ENCODE results near the gene CSE1L. TPM values are rescaled to one million over a fixed set of nuclear protein-coding genes. Genes with fewer than 3 reads are reported as not detected.
"Not testable (repeated sequence)": the region's sequence is repeated elsewhere in the genome, so short reads cannot be mapped to it uniquely, and the experiment has no call there.

CSE1L gene
- total RNA-seq, 1 donor from 2014 or later, result 40.7 TPM

DNA sequence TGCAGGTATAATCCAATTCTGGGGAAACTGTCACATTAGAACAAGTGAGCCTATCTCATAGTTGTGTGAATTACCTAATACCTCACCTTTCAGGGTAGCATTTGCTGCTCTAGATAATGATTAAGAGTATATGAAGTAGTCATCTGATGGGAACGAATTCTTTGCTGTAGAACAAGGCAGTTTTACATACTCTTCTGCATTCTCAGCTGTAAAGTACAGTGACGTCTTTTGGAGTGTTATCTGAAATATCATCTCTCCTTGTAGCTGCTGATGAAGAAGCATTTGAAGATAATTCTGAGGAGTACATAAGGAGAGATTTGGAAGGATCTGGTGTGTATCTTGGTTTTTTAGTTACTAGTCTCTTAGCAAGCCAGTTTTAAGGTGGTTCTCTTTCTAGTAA is 28.4 kb downstream of the CSE1L start:
- no peaks in the 10 kb centered on the region for H3K27me3 Mint-ChIP-seq (ENCODE audit: low read depth)
- TF ChIP-seq, protein P1, sequence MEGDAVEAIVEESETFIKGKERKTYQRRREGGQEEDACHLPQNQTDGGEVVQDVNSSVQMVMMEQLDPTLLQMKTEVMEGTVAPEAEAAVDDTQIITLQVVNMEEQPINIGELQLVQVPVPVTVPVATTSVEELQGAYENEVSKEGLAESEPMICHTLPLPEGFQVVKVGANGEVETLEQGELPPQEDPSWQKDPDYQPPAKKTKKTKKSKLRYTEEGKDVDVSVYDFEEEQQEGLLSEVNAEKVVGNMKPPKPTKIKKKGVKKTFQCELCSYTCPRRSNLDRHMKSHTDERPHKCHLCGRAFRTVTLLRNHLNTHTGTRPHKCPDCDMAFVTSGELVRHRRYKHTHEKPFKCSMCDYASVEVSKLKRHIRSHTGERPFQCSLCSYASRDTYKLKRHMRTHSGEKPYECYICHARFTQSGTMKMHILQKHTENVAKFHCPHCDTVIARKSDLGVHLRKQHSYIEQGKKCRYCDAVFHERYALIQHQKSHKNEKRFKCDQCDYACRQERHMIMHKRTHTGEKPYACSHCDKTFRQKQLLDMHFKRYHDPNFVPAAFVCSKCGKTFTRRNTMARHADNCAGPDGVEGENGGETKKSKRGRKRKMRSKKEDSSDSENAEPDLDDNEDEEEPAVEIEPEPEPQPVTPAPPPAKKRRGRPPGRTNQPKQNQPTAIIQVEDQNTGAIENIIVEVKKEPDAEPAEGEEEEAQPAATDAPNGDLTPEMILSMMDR (IDR thresholded peaks at IDR 0.05), result no peak
- DNase-seq (ENCODE audit: low spot score), result no peak
- peaks cover 17% of the 10 kb centered on the region for H3K36me3 Mint-ChIP-seq (ENCODE audit: low read depth)
- H3K4me3 Mint-ChIP-seq (ENCODE audit: unreplicated experiment), result no peak overlapping the region
- H3K27ac Mint-ChIP-seq (ENCODE audit: unreplicated experiment), result no peak overlapping the region
- H3K9me3 Mint-ChIP-seq (ENCODE audit: low read depth), result no peaks in the 10 kb centered on the region
- H3K4me1 Mint-ChIP-seq (ENCODE audit: low read depth), result no peaks in the 10 kb centered on the region

DNA sequence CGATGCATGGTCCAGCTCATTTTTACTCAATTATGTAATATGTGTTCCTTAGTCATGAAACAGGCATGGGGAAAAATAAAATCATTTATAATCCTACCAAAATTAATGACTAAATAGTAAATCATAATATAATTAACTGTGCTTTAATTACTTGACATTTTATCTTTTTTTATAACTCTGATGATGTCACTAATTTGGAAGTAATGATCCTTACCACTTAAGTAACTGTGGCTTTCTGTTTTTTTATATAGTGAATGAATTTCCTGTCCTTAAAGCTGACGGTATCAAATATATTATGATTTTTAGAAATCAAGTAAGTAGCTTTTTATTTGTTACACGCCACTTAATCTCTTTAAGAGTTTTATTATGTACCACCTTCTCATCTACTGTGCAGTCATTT is 32.2 kb downstream of the CSE1L start:
- Mint-ChIP-seq H3K36me3 (ENCODE audit: low read depth) (peaks cover 21% of the 10 kb centered on the region), H3K27ac (ENCODE audit: unreplicated experiment) (no peak overlapping the region), H3K27me3 (ENCODE audit: low read depth) (no peaks in the 10 kb centered on the region), H3K4me3 (ENCODE audit: unreplicated experiment) (no peak overlapping the region), H3K9me3 (ENCODE audit: low read depth) (no peaks in the 10 kb centered on the region), H3K4me1 (ENCODE audit: low read depth) (no peaks in the 10 kb centered on the region)
- TF ChIP-seq, protein P1 (IDR thresholded peaks at IDR 0.05), result no peak
- no peak for DNase-seq (ENCODE audit: low spot score)

GRCh38 chr20:49082295-49082694 is 36.2 kb downstream of the CSE1L start:
- not testable (repeated sequence) for H3K4me3 Mint-ChIP-seq (ENCODE audit: unreplicated experiment); DNase-seq (ENCODE audit: low spot score); H3K4me1 Mint-ChIP-seq (ENCODE audit: low read depth); H3K27ac Mint-ChIP-seq (ENCODE audit: unreplicated experiment); H3K9me3 Mint-ChIP-seq (ENCODE audit: low read depth); H3K27me3 Mint-ChIP-seq (ENCODE audit: low read depth)
- H3K36me3 Mint-ChIP-seq (ENCODE audit: low read depth), result peaks cover 28% of the 10 kb centered on the region

DNA sequence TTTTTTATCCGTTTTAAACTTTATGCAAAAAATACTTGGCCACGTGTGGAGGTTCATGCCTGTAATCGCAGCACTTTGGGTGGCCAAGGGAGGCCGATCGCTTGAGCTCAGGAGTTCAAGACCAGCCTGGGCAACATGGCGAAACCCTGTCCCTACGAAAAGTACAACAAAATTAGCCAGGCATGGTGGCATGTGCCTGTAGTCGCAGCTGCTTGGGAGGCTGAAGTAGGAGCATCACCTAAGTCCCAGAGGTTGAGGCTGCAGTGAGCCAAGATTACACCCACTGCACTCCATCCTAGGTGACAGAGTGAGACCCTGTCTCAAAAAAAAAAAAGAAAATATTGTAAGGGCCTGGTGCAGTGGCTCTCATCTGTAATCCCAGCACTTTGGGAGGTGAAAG is 45.0 kb downstream of the CSE1L start:
- Mint-ChIP-seq H3K9me3 (ENCODE audit: low read depth) (no peaks in the 10 kb centered on the region), H3K4me3 (ENCODE audit: unreplicated experiment) (no peak overlapping the region), H3K27me3 (ENCODE audit: low read depth) (no peaks in the 10 kb centered on the region), H3K27ac (ENCODE audit: unreplicated experiment) (no peak overlapping the region), H3K36me3 (ENCODE audit: low read depth) (peaks cover 27% of the 10 kb centered on the region), H3K4me1 (ENCODE audit: low read depth) (no peaks in the 10 kb centered on the region)
- TF ChIP-seq, protein P1 (IDR thresholded peaks at IDR 0.05), result no peak
- DNase-seq (ENCODE audit: low spot score), result no peak

- Mint-ChIP-seq H3K36me3 (ENCODE audit: low read depth) (peaks cover 30% of the 10 kb centered on the region), H3K4me1 (ENCODE audit: low read depth) (no peaks in the 10 kb centered on the region), H3K9me3 (ENCODE audit: low read depth) (no peaks in the 10 kb centered on the region), H3K4me3 (ENCODE audit: unreplicated experiment) (no peak overlapping the region), H3K27me3 (ENCODE audit: low read depth) (no peaks in the 10 kb centered on the region), H3K27ac (ENCODE audit: unreplicated experiment) (no peak overlapping the region)
- DNase-seq (ENCODE audit: low spot score), result no peak
- TF ChIP-seq, protein P1 (IDR thresholded peaks at IDR 0.05), result no peak
These were observed 45.6 kb downstream of the CSE1L start for GRCh38 chr20:49091762-49092161.

GRCh38 chr20:49096203-49096730 is 50.2 kb downstream of the CSE1L start:
- Mint-ChIP-seq H3K4me1 (ENCODE audit: low read depth) (no peaks in the 10 kb centered on the region), H3K9me3 (ENCODE audit: low read depth) (no peaks in the 10 kb centered on the region)

More at GRCh38 chr20:49096203-49096730, 50.2 kb downstream of the CSE1L start:
- Mint-ChIP-seq H3K36me3 (ENCODE audit: low read depth) (peaks cover 35% of the 10 kb centered on the region), H3K27ac (ENCODE audit: unreplicated experiment) (no peak overlapping the region), H3K27me3 (ENCODE audit: low read depth) (no peaks in the 10 kb centered on the region), H3K4me3 (ENCODE audit: unreplicated experiment) (no peak overlapping the region)
- TF ChIP-seq, protein P1 (IDR thresholded peaks at IDR 0.05), result no peak
- DNase-seq (ENCODE audit: low spot score), result no peak

Data from chondrocyte (in vitro differentiated cells).